CD4-positive, alpha-beta T cell treated with Interleukin-17A for 4 hours (primary cell): ENCODE measurements around the gene GALR2.
A peak's percentile ranks its signal among the peaks of the same experiment; 100 is the strongest.
"Not testable (repeated sequence)": the region's sequence is repeated elsewhere in the genome, so short reads cannot be mapped to it uniquely, and the experiment has no call there.

Source experiments
- DNase-seq: peaks from one replicate; pipeline ENCODE4 v3.0.0-alpha.2; 2020; ENCODE audit warnings: mixed read lengths

Gene GALR2

DNA sequence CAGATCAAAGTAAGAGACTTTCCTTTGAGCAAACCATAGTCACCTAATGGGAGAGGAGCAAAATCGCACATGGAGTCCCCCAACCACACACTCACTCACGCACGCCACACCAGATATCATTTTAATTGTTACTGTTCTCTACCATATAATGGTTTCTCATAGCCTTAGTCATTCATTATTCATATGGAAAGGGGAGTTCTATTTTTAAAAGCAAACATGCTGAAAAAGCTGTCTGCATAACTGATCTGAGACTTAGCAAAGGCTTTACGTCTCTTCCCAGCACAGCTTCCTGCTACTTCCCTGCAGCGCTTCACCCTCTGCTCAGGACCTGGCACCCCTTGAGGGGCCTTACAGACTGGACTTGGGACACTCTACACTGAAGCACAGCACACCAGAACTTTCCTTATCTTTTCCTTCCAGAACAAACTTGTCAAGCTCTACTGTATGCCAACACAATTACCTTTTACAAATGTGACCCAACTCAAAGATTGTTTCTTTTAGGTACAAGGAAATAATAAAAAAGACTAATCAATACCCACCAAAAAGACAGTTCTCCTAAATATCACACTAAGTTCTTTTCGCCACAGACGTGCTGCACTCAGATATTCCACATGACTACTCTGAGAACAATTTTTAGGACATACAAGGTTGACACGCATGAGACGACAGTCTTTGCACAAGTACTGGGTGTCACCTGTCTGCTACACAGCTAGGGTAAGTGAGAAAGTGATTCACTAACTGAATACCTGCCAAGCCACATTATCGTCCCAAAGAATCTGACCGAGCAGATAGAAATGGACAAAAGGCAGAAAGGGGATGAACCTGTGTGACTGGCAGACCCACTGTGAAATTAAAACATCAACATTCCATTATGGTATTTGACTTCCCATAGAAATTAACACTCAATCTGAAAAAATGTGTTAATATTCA lies 23.8 kb upstream of the GALR2 start:
- DNase-seq: no peak

DNA sequence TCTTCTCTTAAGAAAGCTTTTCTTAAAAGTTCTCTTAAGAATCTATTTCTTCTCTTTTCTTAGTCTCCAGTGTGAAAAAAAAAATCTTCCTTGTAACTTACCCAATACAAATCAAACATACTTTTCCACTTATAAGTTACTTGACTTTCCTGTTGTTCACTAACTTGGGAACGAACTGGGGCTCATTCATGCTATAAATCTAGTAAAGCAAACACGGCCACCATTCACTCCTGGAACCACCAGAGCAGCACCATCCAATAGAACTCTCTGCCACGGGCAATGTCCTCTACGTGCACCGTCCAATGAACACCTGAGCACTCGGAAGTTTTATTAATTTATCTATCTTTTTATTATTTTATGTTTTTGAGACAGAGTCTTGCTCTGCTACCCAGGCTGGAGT lies 23.0 kb upstream of the GALR2 start:
- no peak for DNase-seq

DNA sequence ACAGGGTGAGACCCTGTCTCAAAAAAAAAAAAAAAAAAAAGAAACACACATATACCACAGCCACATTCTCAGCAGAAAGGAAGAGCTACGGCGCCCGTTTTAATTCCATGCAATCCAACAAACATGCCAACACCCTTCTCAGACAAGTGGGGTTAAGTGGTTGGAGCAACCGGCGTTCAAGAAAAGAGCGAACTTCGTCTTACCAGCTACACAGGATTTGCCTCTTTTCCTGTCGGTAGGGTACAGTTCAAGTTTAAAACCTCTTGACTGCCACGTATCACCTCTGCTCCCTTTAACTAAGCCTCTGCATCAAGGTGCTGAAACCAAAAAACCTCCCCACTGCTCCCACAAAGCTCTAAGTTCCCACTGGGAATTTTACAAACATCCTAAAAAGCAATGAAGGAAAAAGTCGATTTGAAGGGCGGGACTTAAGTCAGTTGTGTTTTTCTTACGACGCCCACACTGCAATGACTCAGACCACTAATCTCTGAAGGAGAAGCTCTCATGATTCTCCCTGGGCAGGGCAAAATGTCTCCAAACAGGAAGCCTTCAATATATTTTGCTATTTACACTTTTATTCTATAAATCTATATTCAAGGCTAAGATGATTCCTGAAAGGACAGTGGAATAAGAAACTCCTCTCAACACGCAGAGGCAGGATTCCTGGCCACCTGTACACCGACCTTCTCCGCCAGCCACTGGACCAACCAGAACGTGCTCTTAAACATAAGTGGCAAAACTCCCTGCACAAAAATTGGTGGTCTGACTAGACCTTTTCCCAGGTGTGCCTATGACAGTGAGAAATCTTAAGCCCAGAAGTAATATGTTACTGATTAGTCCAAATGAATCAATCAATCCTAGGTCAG lies 21.1 kb upstream of the GALR2 start:
- no peak for DNase-seq

DNA sequence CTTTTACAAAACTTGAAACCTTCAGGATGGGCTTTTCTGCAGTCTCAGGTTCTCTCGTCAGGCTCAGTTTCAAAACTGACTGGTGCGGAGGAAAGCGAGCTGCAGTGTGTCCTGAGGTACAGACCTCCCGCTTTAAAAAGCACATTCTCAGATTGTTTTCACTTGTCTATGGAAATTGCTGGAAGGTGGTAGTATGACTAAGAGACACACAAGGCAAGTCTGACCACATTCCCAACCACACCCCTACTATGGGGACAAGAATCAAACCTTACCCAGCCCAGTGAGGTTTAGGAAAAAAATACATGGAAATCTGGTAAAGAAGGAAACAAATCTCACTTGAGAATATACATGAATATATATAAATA lies 20.5 kb upstream of the GALR2 start:
- no peak for DNase-seq

DNA sequence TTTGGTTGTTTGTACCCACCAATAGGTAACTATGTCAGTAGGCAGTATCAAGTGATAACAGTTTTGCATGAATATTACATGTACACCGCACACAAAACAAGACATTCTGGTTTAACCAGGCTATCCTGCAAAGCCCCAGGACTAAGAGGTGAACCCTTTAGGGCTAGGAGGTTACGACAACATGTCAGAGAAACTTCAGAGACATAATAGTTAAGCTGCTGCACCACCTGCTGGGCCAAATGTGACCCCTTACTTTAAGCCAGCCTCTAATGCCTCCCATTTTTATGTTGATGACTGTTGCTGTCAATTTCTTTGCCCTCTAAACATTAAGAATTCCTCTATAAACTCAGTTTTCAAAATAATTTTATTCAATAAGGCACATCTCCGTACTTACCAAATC lies 17.7 kb upstream of the GALR2 start:
- DNase-seq: no peak

DNA sequence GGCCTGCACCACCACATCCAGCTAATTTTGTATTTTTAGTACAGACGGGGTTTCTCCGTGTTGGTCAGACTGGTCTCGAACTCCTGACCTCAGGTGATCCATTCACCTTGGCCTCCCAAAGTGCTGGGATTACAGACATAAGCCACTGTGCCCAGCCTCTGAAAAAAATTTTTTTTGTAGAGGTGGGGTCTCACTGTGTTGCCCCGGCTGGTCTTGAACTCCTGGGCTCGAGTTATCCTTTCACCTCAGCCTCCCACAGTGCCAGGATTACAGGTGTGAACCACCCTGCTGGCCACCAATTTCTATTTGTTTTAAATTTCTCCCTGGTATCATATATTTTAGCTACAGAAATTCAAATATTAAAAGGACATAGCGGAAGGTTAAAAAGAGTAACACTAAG lies 16.3 kb upstream of the GALR2 start:
- not testable (repeated sequence) for DNase-seq

DNA sequence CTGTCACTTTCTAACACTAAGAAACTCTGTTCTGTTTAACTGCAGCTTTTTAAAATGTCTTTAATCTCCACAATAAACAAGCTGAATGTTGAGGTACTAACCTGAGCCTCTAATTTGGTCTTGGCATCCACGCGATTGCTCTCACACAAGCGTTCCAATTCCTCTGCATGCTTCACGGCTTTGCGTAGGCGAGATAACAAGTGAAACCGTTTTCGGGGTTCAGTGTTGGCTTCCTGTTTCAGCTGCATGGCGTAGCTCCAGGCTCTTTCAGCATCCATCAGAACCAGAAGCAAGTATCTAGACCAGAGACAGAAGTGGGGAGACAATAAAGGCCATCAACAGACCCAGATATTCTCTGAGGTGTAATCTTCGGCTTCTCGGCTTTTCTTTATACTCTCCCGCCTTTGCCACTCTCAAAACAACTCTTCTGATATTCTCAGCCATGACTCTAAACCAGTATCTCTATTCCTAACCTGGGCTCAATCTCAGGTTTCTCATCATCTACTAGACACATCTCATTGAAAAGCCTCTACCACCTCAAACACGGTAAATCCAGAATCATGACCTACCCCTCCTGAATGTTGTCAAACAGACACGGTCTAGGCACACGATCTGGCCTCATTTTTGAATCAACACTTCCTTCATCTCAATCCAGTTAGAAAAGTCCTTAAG lies 10.6 kb upstream of the GALR2 start:
- DNase-seq: peak; percentile 49

DNA sequence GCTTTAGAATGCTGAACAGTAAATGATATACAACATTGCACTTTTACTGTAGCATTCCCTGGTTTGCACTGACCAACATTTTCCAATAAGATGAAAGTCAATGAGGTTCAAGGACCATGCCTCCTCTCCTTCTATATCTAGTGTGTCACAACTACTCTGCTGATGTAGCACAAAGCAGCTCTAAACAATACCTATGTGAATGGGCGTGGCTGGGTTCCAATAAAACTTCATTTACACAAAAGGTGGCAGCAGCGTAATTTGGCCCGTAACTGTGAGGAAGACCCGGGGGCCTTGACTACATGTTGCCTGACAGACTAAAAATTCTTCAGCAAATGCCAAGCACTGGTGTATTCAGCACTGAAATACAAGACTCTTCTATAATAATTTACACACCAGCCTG lies 8.8 kb upstream of the GALR2 start:
- no peak for DNase-seq

DNA sequence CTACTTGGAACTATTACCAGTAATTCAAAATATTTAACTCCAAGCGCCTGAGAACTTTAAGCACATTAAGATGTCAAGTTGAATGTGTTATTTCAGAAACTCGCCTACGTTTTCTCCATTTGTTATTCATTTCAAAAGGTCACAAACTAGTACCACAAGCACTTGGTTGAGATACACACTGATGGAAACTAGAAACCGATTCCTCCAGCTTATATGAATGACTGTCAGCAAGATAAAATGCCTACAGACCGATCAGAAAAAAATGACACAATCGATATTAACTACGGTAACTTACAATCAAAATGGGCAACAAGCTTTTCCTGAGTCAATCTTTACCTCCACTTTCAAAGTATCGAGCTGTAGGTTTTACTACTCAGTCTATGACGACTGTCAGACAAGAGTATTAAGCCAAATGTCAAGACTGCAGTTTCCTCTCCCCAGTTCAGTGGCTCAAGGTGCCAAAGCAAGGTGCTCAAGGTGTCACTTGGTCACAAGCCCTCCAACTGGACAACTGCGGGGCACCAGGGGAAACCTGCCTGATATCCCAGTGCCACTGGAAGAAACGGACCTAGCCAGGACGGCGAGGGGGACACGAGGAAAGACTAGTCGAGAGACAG lies 2.9 kb upstream of the GALR2 start:
- no peak for DNase-seq

DNA sequence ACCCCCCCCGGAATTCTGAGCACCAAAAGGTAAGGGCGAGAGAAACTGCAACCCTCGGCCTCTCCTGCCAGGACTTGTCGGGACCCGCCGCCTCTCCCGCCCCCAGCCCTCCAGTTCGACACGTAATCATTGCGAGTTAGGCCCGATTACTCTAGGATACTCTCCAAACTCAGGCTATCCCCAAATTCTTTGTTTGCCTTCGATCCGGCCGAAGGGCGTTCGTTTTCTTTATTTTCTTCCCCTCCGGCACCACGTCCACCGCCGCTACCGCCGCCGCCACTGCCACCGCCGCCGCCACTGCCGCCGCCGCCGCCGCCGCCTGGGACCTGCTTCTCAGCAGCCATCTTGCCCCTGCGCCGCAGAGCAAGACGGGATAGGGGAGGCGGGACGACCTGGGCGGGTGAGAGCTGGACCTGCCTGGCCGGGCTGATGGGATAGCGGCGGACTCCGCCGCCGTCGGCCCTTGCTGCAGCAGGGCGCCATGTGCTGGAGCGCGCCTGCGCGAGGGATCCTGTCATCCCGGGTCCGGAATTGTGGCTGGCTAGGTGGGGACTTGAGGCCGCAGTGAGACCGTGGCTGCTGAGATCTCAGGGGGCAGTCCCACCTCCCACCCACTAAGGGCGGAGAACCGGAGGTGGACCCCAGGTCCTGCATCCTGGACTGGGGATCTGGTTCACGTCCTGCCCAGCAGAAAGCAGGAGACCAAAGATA lies 2.3 kb upstream of the GALR2 start, which contains the start of gene SRP68:
TSS of gene SRP68 (minus strand) at position 370 of the 711 bp plus-strand sequence. CDS start at position 344, 26 bp downstream.
- DNase-seq: peak; percentile 89

DNA sequence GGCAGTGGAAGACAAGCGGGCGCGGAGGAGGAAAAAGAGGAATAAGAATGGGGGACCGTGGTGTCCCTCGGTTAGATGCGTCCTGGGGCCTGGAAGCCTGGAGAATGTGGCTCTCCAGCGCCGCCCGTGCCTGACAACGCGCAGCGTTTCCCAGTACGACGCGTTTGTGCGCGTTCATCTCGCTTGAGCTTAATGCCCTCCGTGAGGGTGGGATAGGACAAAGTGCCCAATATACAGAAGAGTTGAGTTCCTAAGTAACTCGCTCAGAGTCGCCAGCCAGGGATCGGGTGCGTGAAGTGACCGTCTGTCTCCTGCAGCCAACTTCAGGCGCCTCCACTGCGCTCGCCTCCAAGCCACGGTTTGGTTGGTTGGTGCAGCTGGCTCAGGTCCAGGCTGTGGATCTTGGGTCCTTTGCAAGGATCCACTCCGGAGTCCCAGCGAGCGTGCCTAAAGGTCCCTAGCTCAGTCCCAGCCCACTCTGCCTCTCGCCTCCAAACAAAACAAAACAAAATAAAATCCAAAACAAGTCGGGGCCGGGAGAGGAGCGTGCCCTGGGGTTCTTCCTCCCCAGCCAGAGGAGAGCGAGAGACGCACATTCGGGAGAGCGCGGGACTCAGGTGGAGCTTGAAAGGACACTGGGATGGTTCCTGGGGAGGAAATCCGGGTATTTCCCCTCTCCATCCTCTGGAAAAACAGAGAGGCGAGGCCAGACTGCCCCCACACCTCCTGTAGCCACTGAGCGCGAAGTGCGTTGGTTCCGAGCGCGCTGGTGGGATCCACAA lies 974 bp downstream of the GALR2 start:
- peak; percentile 32 for DNase-seq

DNA sequence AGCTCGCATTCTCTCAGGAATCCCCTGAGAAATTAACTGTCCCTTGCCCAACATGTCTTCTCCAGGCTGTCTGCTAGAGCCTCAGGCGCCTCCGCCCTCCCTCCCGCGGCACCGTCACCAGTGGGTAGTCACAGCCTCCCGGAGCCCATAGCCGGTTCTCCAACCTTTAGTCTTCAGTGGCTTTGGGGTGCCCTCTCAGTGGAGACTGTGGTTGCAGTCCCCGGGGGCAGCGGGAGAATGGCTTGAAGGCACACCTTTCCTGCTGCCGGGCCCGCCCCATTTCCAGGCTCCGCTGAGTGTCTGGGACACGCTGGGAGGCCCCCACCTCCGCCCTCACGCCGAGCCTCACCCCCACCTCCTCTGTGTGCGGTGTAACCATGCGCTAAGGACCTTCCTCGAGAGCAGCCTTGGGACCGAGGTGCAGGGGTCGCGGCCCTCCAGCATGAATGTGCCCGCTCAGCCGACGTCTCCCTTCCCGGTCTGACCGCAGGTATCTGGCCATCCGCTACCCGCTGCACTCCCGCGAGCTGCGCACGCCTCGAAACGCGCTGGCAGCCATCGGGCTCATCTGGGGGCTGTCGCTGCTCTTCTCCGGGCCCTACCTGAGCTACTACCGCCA lies 1.7 kb downstream of the GALR2 start:
- peak; percentile 16 for DNase-seq

DNA sequence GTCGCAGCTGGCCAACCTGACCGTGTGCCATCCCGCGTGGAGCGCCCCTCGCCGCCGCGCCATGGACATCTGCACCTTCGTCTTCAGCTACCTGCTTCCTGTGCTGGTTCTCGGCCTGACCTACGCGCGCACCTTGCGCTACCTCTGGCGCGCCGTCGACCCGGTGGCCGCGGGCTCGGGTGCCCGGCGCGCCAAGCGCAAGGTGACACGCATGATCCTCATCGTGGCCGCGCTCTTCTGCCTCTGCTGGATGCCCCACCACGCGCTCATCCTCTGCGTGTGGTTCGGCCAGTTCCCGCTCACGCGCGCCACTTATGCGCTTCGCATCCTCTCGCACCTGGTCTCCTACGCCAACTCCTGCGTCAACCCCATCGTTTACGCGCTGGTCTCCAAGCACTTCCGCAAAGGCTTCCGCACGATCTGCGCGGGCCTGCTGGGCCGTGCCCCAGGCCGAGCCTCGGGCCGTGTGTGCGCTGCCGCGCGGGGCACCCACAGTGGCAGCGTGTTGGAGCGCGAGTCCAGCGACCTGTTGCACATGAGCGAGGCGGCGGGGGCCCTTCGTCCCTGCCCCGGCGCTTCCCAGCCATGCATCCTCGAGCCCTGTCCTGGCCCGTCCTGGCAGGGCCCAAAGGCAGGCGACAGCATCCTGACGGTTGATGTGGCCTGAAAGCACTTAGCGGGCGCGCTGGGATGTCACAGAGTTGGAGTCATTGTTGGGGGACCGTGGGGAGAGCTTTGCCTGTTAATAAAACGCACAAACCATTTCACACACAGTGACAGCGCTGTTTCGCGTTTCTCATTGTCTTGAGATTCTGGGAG lies 2.4 kb downstream of the GALR2 start:
- DNase-seq: peak; percentile 57

DNA sequence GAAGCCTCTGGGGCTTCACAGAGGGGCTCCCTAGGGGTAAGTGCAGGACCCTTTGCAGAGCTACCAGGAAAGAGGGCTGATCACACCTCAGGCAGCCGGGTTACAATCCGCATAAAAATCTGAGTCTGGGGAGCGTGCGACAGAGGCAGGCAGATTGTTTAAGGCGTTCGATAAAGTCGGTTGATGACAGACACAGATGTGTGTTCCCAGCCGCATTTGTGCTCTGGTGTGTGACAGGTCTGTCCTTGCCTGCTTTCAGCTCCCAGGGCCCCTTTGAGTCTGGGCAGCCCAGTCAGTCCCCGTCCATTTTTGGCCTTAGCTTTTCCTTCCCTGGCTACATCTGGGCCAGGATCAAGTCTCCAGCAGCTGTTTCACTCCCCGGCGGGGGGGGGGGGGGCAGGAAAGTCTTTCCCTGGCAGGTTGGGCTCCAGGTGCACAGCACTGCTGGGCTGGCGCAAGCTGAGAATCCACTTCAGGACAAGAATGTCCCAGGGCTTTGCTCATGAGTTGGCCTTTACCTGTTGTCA lies 3.1 kb downstream of the GALR2 start:
- no peak for DNase-seq

DNA sequence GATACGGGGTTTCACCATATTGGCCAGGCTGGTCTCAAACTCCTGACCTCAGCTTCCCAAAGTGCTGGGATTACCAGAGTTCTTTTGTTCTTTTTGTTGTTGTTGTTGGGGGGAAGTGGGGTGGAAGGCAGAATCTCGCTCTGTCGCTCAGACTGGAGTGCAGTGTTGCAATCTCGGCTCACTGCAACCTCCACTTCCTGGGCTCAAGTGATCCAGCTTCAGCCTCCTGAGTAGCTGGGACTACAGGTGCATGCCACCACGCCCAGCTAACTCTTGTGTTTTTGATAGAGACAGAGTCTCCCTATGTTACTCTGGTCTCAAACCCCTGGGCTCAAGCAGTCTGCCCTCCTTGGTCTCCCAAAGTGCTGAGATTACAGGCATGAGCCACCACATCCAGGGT lies 3.8 kb downstream of the GALR2 start:
- DNase-seq: not testable (repeated sequence)

DNA sequence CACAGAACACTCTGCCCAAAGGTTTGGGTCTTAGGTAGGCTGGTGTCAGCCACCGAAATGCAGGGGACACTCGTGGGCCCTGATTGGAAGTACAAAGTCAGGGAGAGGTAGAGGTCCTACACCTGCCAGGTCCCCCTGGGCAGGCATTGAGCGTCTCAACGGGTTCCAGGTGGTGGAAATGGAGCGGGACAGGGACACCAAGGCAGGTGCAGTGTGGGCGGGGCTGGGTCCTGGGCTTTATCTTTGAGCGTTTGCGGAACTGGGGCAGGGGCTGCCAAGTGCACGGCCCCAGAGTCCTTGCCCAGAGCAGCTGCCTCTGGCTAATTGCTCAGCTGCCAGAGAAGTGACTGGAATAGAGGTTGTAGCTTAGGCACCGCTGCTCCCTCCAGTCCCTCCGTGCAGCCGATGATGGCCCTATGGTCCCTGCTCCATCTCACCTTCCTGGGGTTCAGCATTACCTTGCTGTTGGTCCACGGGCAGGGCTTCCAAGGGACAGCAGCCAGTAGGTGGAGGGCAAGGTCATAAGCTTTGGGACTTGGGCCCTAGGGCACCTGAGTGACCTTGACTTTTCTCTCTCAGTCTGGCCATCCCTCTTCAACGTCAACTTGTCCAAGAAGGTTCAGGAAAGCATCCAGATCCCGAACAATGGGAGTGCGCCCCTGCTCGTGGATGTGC lies 4.4 kb downstream of the GALR2 start, which contains the start of gene ZACN:
TSS of gene ZACN (plus strand) at position 323 of the 675 bp plus-strand sequence. CDS start at position 406, 83 bp downstream.
- no peak for DNase-seq

DNA sequence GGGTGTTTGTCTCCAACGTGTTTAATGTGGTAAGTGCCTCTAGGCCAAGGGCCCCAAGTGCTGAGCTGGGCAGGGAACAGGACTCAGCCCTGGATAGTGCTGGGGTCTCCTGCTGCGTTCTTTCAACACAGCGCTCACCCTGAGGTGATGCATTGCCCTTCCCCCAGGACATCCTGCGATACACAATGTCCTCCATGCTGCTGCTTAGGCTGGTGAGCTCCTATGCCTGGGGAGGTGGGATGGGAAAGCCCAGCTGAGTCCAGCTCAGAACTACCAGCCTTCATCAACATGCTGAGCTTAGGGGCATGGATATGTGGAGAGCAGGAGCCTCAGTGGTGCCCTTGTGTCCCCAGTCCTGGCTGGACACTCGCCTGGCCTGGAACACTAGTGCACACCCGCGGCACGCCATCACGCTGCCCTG lies 5.0 kb downstream of the GALR2 start:
- peak; percentile 11 for DNase-seq

DNA sequence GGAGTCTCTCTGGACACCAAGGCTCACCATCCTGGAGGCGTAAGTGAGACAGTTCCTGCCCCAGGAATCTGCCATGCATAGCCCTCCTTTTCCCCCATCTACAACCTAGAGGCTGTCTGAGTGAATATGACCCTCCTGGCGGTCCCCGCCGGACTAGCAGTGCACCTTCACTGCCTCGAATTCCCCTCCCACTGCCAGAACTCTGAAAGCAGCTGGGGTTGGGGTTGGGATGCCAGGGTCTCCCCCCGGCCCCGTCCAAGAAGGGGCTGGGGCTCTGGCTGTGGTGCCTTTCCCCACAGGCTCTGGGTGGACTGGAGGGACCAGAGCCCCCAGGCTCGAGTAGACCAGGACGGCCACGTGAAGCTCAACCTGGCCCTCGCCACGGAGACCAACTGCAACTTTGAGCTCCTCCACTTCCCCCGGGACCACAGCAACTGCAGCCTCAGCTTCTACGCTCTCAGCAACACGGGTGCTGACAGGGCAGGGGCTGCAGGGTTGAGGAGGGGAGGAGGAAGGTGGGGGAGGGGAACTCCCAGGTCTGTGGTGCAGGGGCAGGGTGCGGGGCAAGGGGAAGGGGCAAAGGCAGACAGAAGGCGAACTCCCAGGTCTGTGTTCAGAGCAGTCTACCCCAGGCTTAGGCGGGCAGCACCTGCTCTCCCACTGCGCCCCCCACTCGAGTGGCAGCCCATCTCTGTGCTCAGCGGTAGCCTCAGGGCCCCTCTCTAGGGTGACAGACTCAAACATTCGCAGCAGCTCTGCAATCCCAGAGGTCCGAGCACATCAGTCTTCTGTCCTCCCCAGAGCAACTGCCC lies 5.6 kb downstream of the GALR2 start:
- peak; percentile 26 for DNase-seq
